Neutrophil (primary cell): Measurements from ENCODE around the gene RNF123.
"Not testable (repeated sequence)": the region's sequence is repeated elsewhere in the genome, so short reads cannot be mapped to it uniquely, and the experiment has no call there.

ENCODE experiments used
- H3K27ac ChIP-seq: fragments of 200-600 bp; sonication (generic); 2 replicates; pipeline ENCODE4 v1.5.1; 2016; ENCODE audit warnings: mild to moderate bottlenecking, moderate library complexity
- H3K27me3 ChIP-seq: fragments of 200-600 bp; sonication (generic); 2 replicates; pipeline ENCODE4 v1.6.0; 2016; ENCODE audit warnings: mild to moderate bottlenecking
- H3K36me3 ChIP-seq: fragments of 200-600 bp; sonication (generic); 2 replicates; pipeline ENCODE4 v1.5.1; 2017
- H3K4me1 ChIP-seq, 2 experiments: fragments of 200-600 bp in 1 of 2; sonication (generic) in 1 of 2; 1 replicate in 1 of 2; 2 replicates in 1 of 2; pipeline versions ENCODE4 v1.5.1 to v1.6.1; 2013 to 2016; ENCODE audit warnings: low read depth in 1 of 2, low read length in 1 of 2, mild to moderate bottlenecking in 1 of 2, moderate library complexity in 1 of 2; ENCODE audit not compliant: control insufficient read depth in 1 of 2, insufficient read depth in 1 of 2
- H3K4me3 ChIP-seq, 2 experiments: fragments of 200-600 bp in 1 of 2; sonication (generic) in 1 of 2; 1 replicate in 1 of 2; 2 replicates in 1 of 2; pipeline ENCODE4 v1.5.1; 2013 to 2016; ENCODE audit warnings: low read depth in 1 of 2, low read length in 1 of 2, mild to moderate bottlenecking in 1 of 2, moderate library complexity in 1 of 2
- H3K9me3 ChIP-seq: fragments of 200-600 bp; sonication (generic); 2 replicates; pipeline ENCODE4 v1.5.1; 2016
- TF ChIP-seq, protein P1 (sequence below): fragments of 200-600 bp; sonication (generic); IDR thresholded peaks from 2 replicates; pipeline ENCODE4 v1.5.1; 2016; ENCODE audit warnings: antibody characterized with exemption

Gene RNF123

DNA sequence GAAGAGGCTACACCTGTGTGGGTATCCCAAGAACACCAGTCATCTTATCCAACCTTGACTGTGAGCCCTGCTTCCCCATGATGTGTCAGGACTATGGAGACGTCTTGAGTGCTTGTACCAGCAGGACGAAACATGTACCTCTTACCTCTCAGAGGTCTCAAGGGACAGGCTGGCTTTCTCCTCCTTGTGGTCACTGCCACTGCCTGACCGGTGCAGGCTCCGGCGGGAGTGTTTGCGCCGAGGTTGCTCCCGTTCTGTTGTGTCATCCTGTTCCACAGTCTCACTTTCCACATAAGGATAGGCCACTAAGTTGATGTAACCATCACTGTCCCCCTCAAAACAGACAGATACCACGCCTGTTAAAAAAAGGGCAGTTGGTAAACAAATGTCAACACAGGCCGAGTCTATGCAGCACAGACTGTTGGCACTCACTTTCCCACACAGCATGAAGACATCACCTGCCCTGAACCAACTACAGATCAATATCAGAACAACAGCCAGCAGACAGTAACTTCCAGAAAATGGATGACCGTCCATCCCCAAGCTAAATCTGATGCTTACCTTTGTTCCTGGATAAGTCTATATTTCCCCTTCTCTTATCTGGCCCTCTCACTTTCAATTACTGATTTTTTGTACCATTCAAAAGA lies 48.8 kb downstream of the RNF123 start:
- H3K4me3 ChIP-seq, result no peak overlapping the region
- H3K27ac ChIP-seq, result no peak overlapping the region
- TF ChIP-seq, protein P1, sequence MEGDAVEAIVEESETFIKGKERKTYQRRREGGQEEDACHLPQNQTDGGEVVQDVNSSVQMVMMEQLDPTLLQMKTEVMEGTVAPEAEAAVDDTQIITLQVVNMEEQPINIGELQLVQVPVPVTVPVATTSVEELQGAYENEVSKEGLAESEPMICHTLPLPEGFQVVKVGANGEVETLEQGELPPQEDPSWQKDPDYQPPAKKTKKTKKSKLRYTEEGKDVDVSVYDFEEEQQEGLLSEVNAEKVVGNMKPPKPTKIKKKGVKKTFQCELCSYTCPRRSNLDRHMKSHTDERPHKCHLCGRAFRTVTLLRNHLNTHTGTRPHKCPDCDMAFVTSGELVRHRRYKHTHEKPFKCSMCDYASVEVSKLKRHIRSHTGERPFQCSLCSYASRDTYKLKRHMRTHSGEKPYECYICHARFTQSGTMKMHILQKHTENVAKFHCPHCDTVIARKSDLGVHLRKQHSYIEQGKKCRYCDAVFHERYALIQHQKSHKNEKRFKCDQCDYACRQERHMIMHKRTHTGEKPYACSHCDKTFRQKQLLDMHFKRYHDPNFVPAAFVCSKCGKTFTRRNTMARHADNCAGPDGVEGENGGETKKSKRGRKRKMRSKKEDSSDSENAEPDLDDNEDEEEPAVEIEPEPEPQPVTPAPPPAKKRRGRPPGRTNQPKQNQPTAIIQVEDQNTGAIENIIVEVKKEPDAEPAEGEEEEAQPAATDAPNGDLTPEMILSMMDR, result no peak
- H3K27me3 ChIP-seq, result no peaks in the 10 kb centered on the region
- no peaks in the 10 kb centered on the region for H3K9me3 ChIP-seq
- H3K36me3 ChIP-seq, result peaks cover 74% of the 10 kb centered on the region
- peaks cover 7% of the 10 kb centered on the region in 2 experiments for H3K4me1 ChIP-seq

DNA sequence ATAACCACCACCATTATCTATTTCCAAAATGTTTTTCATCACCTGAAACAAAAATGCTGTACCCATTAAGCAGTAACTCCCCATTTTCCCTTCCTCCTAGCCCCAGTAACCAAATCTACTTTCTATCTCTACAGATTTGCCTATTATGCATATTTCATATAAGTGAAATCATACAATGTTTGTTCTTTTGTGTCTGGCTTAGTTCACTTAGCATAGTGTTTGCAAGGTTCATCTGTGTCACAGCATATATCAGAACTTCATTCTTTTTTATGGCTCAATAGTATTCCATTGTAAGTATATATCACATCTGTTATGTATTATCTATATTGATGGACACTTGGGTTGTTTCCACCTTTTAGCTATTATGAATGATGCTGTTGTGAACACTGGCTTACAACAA lies 51.1 kb downstream of the RNF123 start:
- TF ChIP-seq, protein P1, result no peak
- Histone ChIP-seq H3K27ac (no peak overlapping the region), H3K4me1 (peaks cover 7% of the 10 kb centered on the region in 2 experiments), H3K9me3 (no peaks in the 10 kb centered on the region), H3K27me3 (no peaks in the 10 kb centered on the region), H3K36me3 (peaks cover 68% of the 10 kb centered on the region), H3K4me3 (no peak overlapping the region)

DNA sequence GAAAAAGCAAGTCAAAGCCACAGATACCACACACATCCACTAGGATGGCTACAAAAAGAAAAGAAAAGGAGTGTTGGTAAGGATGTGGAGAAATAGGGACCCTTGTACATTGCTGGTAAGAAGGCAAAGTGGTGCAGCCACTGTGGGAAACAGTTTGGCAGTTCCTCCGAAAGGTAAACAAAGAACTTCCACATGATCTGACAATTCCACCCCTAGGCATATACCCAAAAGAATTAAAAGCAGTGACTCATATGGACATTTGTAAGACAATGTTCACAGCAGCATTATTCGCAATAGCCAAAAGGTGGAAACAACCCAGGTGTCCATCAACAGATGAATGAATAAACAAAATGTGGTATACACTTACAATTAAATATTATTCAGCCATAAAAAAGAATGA lies 56.6 kb downstream of the RNF123 start:
- TF ChIP-seq, protein P1, result no peak
- Histone ChIP-seq H3K4me3 (no peak overlapping the region), H3K36me3 (peaks cover 61% of the 10 kb centered on the region), H3K9me3 (no peaks in the 10 kb centered on the region), H3K27me3 (no peaks in the 10 kb centered on the region), H3K4me1 (peaks cover 5% of the 10 kb centered on the region in 2 experiments), H3K27ac (no peak overlapping the region)

DNA sequence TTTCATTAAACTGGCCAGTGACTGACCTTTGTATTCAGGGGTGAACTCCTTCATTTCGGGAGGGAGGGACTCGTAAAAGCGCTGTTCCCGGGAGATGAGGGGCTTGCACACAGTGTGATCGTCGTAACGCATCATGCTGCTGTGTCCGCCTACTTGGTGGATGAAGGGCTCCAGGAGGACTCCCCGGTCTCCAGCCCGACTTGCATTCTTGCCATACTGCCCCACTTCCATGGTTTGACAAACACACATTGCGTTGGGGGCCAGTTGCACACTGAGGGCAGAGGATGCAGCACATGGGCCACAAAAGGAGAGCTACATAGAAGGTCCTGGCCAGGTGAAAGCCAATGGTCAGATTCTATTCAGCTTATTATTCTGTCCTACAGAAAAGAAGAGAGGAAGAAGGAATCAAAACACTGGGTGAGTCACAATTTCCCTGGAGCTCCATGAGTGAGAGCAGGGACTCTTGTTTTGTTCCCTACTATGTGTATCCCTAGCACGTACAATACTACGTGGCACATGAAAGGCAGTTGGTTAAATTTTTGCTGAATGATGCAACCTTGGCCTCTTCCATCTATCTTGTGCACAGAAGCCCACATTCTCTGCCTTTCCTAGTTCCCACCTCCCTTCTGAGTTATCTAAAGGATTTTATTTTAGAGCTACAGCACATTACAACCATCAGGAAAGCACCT lies 58.6 kb downstream of the RNF123 start:
- Histone ChIP-seq H3K36me3 (peaks cover 51% of the 10 kb centered on the region), H3K4me3 (no peak overlapping the region), H3K27ac (no peak overlapping the region)

DNA sequence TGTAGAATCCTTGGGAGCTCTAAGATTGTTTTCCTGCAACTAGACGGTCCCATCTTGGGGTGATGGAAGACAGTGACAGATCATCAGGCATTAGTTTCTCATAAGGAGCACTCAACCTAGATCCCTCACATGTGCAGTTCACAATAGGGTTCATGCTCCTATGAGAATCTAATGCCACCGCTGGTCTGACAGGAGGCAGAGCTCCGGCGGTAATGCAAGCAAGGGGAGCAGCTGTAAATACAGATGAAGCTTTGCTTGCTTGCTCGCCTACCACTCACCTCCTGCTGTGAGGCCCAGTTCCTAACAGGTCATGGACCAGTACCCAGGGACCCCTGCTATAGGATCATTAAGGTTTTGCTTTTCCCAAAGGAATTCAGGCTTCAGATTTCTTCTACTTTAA lies 59.5 kb downstream of the RNF123 start:
- not testable (repeated sequence) for H3K27me3 ChIP-seq, H3K27ac ChIP-seq, H3K4me1 ChIP-seq, H3K9me3 ChIP-seq, H3K4me3 ChIP-seq
- H3K36me3 ChIP-seq, result peaks cover 44% of the 10 kb centered on the region

More for the DNA sequence above, 58.6 kb downstream of the RNF123 start:
- H3K4me1 ChIP-seq, result no peaks in the 10 kb centered on the region
- no peaks in the 10 kb centered on the region for H3K27me3 ChIP-seq
- H3K9me3 ChIP-seq, result no peaks in the 10 kb centered on the region
- TF ChIP-seq, protein P1, result no peak

DNA sequence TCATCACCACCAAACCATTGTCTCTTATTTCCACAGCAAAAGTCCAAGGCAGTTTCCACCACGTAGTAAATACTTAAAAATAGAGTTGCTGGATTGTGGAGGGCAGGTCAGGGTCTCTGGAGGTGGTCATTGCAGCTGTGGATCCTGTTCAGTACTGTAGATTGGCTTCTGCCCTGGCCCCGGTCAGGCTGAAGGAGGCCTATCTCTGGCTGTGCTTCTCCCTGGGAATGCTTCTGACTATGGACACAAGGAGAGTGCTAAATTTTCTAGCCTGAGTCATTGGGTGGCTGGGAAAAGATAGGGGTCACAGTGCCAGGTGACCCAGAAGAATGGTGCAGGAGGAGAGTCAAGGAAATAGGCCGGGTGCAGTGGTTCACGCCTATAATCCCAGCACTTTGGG lies 60.7 kb downstream of the RNF123 start:
- H3K4me3 ChIP-seq, result no peak overlapping the region
- H3K4me1 ChIP-seq, result no peaks in the 10 kb centered on the region
- peaks cover 36% of the 10 kb centered on the region for H3K36me3 ChIP-seq

More for the DNA sequence above, 60.7 kb downstream of the RNF123 start:
- no peaks in the 10 kb centered on the region for H3K9me3 ChIP-seq
- H3K27ac ChIP-seq, result no peak overlapping the region
- no peaks in the 10 kb centered on the region for H3K27me3 ChIP-seq
- TF ChIP-seq, protein P1, result no peak
